Pancreas (tissue), 10 donors: Measurements from ENCODE around the gene CEP19. TPM values are rescaled to one million over a fixed set of nuclear protein-coding genes. Genes with fewer than 3 reads are reported as not detected.
A peak's percentile ranks its signal among the peaks of the same experiment; 100 is the strongest.

Experiments used
- ATAC-seq, 4 donors: fragments of 200-7000 bp; cut with Tn5 transposase; one replicate each; pipeline versions ENCODE4 v1.8.0 to v1.9.1; 2020; ENCODE audit warnings: mild to moderate bottlenecking in 4 of 4, moderate library complexity in 4 of 4
- DNase-seq, 6 donors: peaks; one replicate each; pipeline ENCODE4 v3.0.0-alpha.2; 2020
- FAIRE-seq: peaks from 2 replicates; lab custom pipeline; 2012; peaks lifted over from hg19 to GRCh38; lab: Jason Lieb, UNC
- H3K27ac ChIP-seq, 4 donors: fragments of 200-600 bp; sonication (generic); 1 replicate in 3 of 4; 2 replicates in 1 of 4; pipeline versions ENCODE4 v1.5.0 to v1.8.0; 2020
- H3K27me3 ChIP-seq, 4 donors: fragments of 200-600 bp; one replicate each; pipeline ENCODE4 v1.8.0; 2021
- H3K36me3 ChIP-seq, 3 donors: fragments of 200-600 bp; sonication (generic) in 1 of 3; one replicate each; pipeline versions ENCODE4 v1.5.0 to v1.8.0; 2020 to 2021
- H3K4me1 ChIP-seq, 3 donors: fragments of 200-600 bp; one replicate each; pipeline ENCODE4 v1.8.0; 2021
- H3K4me3 ChIP-seq, 4 donors: fragments of 200-600 bp; sonication (generic) in 2 of 4; one replicate each; pipeline versions ENCODE4 v1.5.0 to v1.8.0; 2020 to 2021
- H3K9me3 ChIP-seq, 4 donors: fragments of 200-600 bp; one replicate each; pipeline ENCODE4 v1.8.0; 2021
- CTCF ChIP-seq, 4 donors: fragments of 200-600 bp; sonication (generic) in 3 of 4; IDR thresholded peaks; one replicate each; pipeline versions ENCODE4 v1.5.0 to v1.8.0; 2021; ENCODE audit warnings: antibody characterized with exemption in 4 of 4
- WGBS, 2 donors: extraction: QIAGEN DNeasy Blood & Tissue Kit; methylation state at CpG; one replicate each; pipeline ENCODE4 v1.1.7; 2013; 5-methylcytosine and 5-hydroxymethylcytosine counted together
- intact Hi-C, 3 donors: fragments of 100-400 bp; cut with DNase I; formaldehyde crosslinking; loops; one replicate each; pipeline versions ENCODE4 v1.11.1 to v1.14.2; 2022
- polyA plus RNA-seq, 2 donors: library from polyadenylated mRNA; stranded (reverse); fragments of 200-250 nt; gene quantifications; one replicate each; pipeline ENCODE4 v1.2.3, GENCODE V29; 2013
- total RNA-seq, 6 donors: library from RNA; stranded (reverse); fragmentation: NEBNext Ultra II Directional in 4 of 6; extraction: Animal tissue kit (Norgen Biotek cat#: 25700) in 4 of 6; gene quantifications; one replicate each; pipeline versions ENCODE4 v1.2.1 to v1.2.4, GENCODE V29; 2021 to 2023
- donor health status: healthy with polysubstance abuse.
- donor health status: DM: no; HTN: no; CAD: no; lungs with moderate emphysema.
- donor health status: DM: no; HTN: no; CAD: no.
- donor health status: control.
- donor health status: control.
- donor health status: Bipolar disorder and iron deficiency.
- donor health status: DM: yes; HTN: yes; CAD: no.
- donor health status: DM: no; HTN: no; CAD: no.
- donor health status: DM: no; HTN: no; CAD: no.
- donor health status: DM: yes; HTN: yes; CAD: no.

CEP19 gene
- total RNA-seq (1 to 10 TPM in 1 of 6 donors, under 1 TPM in 5; 0.23 to 1.4 (median 0.57) TPM), polyA plus RNA-seq (under 1 TPM; 0.52 to 0.53 TPM)

GRCh38 chr3:196711838-196712513 is at the start of gene CEP19, which contains the start of gene PIGX:
CEP19 (minus strand) TSS chr3:196712250; CDS start chr3:196708657, 3,593 bp downstream.
PIGX (plus strand) TSS chr3:196712377.
- TF ChIP-seq CTCF (IDR thresholded peaks at IDR 0.05), result no peak
- Histone ChIP-seq H3K9me3 (no peaks in the 10 kb centered on the region), H3K27me3 (no peaks in the 10 kb centered on the region), H3K4me3 (peak within 1 kb of the TSS; percentile 37 to 85 (median 73)), H3K4me1 (peaks cover 0 to 11% (median 11%) of the 10 kb centered on the region in 3 donors), H3K36me3 (no peaks in the 10 kb centered on the region), H3K27ac (peak within 1 kb of the TSS; percentile 80 to 86 (median 82))
- WGBS, 2 donors, result 0% methylated on average over 40 to 68 of the region's 68 CpGs
- intact Hi-C loops, result no loop called here
- peak; percentile 96 to 99 (median 97) for ATAC-seq
- DNase-seq, result peak; percentile 76 to 95 (median 88)
- FAIRE-seq, result no peak

- no peaks in the 10 kb centered on the region for H3K27me3 ChIP-seq
- ATAC-seq (no peak), FAIRE-seq (no peak), DNase-seq (no peak)
- no peak overlapping the region for H3K4me3 ChIP-seq
- no peak for TF ChIP-seq CTCF (IDR thresholded peaks at IDR 0.05)
- no peak overlapping the region for H3K27ac ChIP-seq
- no peaks in the 10 kb centered on the region for H3K36me3 ChIP-seq
- no peaks in the 10 kb centered on the region for H3K9me3 ChIP-seq
- WGBS, 2 donors, result 91 to 96% methylated on average over 9 of the region's 9 CpGs
- H3K4me1 ChIP-seq, result peaks cover 0 to 7% (median 0%) of the 10 kb centered on the region in 3 donors
- intact Hi-C loops, result no loop called here
Observed at GRCh38 chr3:196757876-196758739, 46.1 kb upstream of the CEP19 start.

- 84 to 97% methylated on average over 4 of the region's 4 CpGs for WGBS, 2 donors
- Histone ChIP-seq H3K4me3 (no peak overlapping the region), H3K9me3 (no peaks in the 10 kb centered on the region), H3K36me3 (no peaks in the 10 kb centered on the region), H3K27me3 (no peaks in the 10 kb centered on the region), H3K27ac (no peak overlapping the region), H3K4me1 (peaks cover 0 to 7% (median 0%) of the 10 kb centered on the region in 3 donors)
- no peak for ATAC-seq
- no peak for DNase-seq
- no peak for TF ChIP-seq CTCF (IDR thresholded peaks at IDR 0.05)
- no peak for FAIRE-seq
- intact Hi-C loops, result no loop called here
Observed at GRCh38 chr3:196756732-196757131, 44.7 kb upstream of the CEP19 start.

GRCh38 chr3:196754091-196754981 is 42.3 kb upstream of the CEP19 start:
- peak; percentile 17 to 61 (median 60) for ATAC-seq
- Histone ChIP-seq H3K4me3 (no peak overlapping the region), H3K36me3 (no peaks in the 10 kb centered on the region), H3K9me3 (no peaks in the 10 kb centered on the region), H3K27ac (peak overlapping the region in 2 of 4 donors; percentile 13 to 17), H3K27me3 (no peaks in the 10 kb centered on the region), H3K4me1 (peaks cover 0 to 7% (median 0%) of the 10 kb centered on the region in 3 donors)
- DNase-seq, result no peak
- no peak for TF ChIP-seq CTCF (IDR thresholded peaks at IDR 0.05)
- FAIRE-seq, result no peak
- intact Hi-C loops, result no loop called here
- WGBS, 2 donors, result 58 to 63% methylated on average over 9 of the region's 9 CpGs
